Skeletal muscle tissue (tissue), 4 donors: ENCODE measurements around the gene ACSM6. TPM values are rescaled to one million over a fixed set of nuclear protein-coding genes. Genes with fewer than 3 reads are reported as not detected.

Source experiments
- H3K27ac ChIP-seq: one replicate; pipeline ENCODE4 v1.7.0; 2013; ENCODE audit warnings: mild to moderate bottlenecking, low read depth, low read length, inconsistent platforms
- H3K27me3 ChIP-seq, 3 donors: one replicate each; pipeline ENCODE4 v1.7.0; 2013; ENCODE audit warnings: low read length in 3 of 3; ENCODE audit not compliant: control insufficient read depth in 3 of 3, insufficient read depth in 3 of 3
- H3K36me3 ChIP-seq, 3 donors: one replicate each; pipeline ENCODE4 v1.7.0; 2013; ENCODE audit warnings: low read length in 3 of 3; ENCODE audit not compliant: control insufficient read depth in 3 of 3, insufficient read depth in 3 of 3
- H3K4me1 ChIP-seq, 3 donors: one replicate each; pipeline ENCODE4 v1.7.0; 2013; ENCODE audit warnings: low read length in 3 of 3, mild to moderate bottlenecking in 3 of 3; ENCODE audit not compliant: control insufficient read depth in 3 of 3, insufficient read depth in 3 of 3
- H3K4me3 ChIP-seq, 3 donors: one replicate each; pipeline ENCODE4 v1.7.0; 2013; ENCODE audit warnings: low read length in 3 of 3
- H3K9ac ChIP-seq, 3 donors: one replicate each; pipeline ENCODE4 v1.7.0; 2013; ENCODE audit warnings: low read length in 3 of 3, mild to moderate bottlenecking in 3 of 3, moderate library complexity in 2 of 3, low read depth in 1 of 3
- H3K9me3 ChIP-seq, 3 donors: one replicate each; pipeline ENCODE4 v1.7.0; 2013; ENCODE audit warnings: low read length in 3 of 3; ENCODE audit not compliant: control insufficient read depth in 3 of 3
- total RNA-seq: library from RNA; depleted of rRNA; stranded (reverse); fragments of >200 nt; gene quantifications from one replicate; pipeline ENCODE4 v1.2.3, GENCODE V29; 2014
- donor health status: Osteomylitis.

Gene ACSM6
- total RNA-seq, 1 donor from 2014 or later: not detected

DNA sequence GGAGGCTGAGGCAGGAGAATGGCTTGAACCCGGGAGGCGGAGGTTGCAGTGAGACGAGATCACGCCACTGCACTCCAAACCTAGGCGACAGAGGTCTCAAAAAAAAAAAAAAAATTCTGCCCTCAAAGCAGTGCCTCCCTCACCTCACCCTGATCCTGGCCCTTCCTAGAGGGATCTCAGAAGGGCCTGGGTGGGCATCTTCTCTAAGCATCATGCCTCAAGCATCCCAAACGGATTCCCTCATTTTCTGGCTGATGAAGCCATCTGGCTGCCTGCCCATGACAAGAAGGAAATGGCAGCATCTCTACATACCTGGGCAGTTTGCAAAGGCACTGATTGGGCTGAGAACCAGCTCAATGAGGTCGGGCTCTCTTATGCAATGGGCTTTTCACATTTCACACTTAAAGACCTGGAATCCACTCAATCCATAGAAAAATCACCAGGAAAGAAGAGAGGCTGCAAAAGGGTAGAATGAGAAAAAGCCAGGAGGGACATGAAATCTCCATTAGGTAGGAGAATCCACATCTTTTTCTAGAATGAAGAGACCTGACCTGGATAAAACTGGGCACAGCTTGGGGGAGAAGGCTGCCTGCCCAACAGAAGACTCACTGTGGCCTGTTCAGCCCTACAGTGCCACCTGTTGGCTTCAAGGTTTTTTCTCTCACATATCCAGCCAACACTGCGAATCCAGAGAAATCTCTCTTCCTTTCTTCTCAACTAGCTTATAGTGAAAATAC is 48.7 kb downstream of the ACSM6 start:
- H3K4me3 ChIP-seq: no peak overlapping the region
- peaks cover 13 to 32% (median 17%) of the 10 kb centered on the region in 3 donors for H3K4me1 ChIP-seq
- no peak overlapping the region for H3K27ac ChIP-seq
- H3K9ac ChIP-seq: no peak overlapping the region
- H3K27me3 ChIP-seq: no peaks in the 10 kb centered on the region
- no peaks in the 10 kb centered on the region for H3K9me3 ChIP-seq
- H3K36me3 ChIP-seq: peaks cover 38 to 46% (median 40%) of the 10 kb centered on the region in 3 donors

DNA sequence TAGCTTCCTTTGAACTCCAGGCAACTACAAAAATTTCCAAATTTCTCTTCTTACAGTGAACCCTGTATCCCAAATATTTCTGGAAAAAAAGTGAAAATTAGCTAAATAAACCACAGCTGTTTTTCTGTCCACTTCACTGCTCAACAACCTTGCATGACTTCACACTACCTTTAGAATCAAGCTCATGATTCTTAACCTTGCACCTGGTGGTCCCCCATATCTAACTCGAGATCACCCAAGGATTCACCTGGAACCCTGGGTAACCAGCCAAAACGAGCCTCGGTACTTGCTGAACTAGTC is 49.2 kb downstream of the ACSM6 start:
- Histone ChIP-seq H3K4me1 (peaks cover 17 to 37% (median 21%) of the 10 kb centered on the region in 3 donors), H3K4me3 (no peak overlapping the region), H3K27me3 (no peaks in the 10 kb centered on the region), H3K36me3 (peaks cover 35 to 41% (median 35%) of the 10 kb centered on the region in 3 donors), H3K9me3 (no peaks in the 10 kb centered on the region), H3K9ac (no peak overlapping the region), H3K27ac (no peak overlapping the region)

DNA sequence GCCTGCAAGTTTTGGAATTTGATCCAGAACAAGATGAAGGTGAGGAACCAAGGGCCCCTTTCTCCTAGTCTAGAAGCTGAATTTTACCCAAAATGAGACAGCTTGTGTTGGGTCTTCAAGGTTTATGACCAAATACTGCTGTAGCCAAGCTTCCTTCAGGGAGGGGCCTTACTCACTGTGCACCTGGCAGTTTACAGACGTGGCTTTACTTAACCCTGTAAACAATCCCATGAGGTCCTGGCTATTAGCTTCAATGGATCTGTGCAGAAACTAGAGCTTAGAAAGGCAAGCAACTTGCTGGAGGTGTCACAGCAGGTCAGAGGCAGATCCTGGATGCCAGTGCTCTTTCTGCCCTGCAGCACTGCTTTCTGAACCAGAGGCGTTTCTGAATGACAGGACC is 50.1 kb downstream of the ACSM6 start:
- H3K9me3 ChIP-seq: no peaks in the 10 kb centered on the region
- peaks cover 23 to 45% (median 27%) of the 10 kb centered on the region in 3 donors for H3K4me1 ChIP-seq
- H3K27me3 ChIP-seq: no peaks in the 10 kb centered on the region
- H3K36me3 ChIP-seq: peaks cover 28 to 42% (median 32%) of the 10 kb centered on the region in 3 donors
- H3K27ac ChIP-seq: no peak overlapping the region
- no peak overlapping the region for H3K9ac ChIP-seq
- no peak overlapping the region for H3K4me3 ChIP-seq

DNA sequence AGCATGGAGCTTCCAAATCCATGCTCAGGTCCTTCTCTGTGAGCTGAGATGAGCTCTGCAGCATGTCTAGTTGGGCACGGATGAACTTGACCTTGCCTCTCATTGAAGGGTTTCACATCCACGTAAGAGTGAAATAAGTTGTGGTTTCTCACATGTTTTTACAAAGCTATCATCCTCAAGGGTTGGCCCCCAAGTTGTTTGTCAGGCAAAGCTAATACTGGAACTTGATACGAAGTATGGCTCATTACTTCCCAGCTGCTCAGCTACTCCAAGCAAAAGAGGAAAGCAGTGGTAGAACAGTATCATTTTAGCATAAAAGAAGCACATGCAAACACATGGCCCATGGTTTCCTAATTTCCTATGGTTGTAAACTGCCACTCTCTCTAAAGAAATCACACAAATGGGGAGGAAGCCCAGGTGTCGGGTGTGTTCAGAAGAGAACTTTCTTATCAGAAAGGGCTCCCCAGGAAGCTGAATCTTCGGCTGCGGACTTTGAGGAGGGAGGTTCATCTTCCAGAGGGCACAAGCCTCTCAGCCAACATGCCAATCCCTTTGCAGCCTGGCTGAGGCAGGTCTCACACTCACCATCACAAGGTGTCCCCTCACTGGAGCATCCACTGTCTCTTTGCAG is 51.5 kb downstream of the ACSM6 start:
- Histone ChIP-seq H3K27ac (no peak overlapping the region), H3K27me3 (no peaks in the 10 kb centered on the region), H3K4me1 (peaks cover 26 to 54% (median 34%) of the 10 kb centered on the region in 3 donors), H3K4me3 (no peak overlapping the region), H3K36me3 (peaks cover 26 to 40% (median 28%) of the 10 kb centered on the region in 3 donors), H3K9ac (no peak overlapping the region), H3K9me3 (no peaks in the 10 kb centered on the region)

DNA sequence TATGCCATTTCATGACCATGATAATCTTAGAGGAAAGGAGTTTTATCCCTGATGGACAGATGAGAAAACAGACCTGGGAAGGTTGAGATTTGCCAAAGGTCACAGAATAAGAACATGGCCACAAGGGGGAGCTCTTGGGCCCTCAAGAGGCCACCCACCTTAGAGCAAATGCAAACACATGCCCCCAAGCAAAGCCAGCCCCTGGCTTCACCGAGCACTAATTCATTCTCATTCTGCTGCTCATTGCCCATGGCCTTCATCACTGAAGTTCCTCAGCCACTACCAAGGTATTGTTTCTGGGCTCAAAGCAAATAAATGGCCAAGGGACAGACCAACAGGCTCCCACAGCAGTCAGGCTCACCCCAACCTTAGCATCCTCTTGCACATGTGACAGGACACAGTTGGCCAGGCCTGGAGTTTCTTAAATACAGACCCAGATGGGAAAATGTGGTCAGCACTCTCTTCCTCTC is 52.6 kb downstream of the ACSM6 start:
- no peaks in the 10 kb centered on the region for H3K9me3 ChIP-seq
- no peak overlapping the region for H3K4me3 ChIP-seq
- peaks cover 15 to 29% (median 24%) of the 10 kb centered on the region in 3 donors for H3K36me3 ChIP-seq
- H3K27me3 ChIP-seq: no peaks in the 10 kb centered on the region
- H3K27ac ChIP-seq: no peak overlapping the region
- peaks cover 26 to 62% (median 34%) of the 10 kb centered on the region in 3 donors for H3K4me1 ChIP-seq
- peak overlapping the region in 1 of 3 donors; percentile 33 for H3K9ac ChIP-seq

DNA sequence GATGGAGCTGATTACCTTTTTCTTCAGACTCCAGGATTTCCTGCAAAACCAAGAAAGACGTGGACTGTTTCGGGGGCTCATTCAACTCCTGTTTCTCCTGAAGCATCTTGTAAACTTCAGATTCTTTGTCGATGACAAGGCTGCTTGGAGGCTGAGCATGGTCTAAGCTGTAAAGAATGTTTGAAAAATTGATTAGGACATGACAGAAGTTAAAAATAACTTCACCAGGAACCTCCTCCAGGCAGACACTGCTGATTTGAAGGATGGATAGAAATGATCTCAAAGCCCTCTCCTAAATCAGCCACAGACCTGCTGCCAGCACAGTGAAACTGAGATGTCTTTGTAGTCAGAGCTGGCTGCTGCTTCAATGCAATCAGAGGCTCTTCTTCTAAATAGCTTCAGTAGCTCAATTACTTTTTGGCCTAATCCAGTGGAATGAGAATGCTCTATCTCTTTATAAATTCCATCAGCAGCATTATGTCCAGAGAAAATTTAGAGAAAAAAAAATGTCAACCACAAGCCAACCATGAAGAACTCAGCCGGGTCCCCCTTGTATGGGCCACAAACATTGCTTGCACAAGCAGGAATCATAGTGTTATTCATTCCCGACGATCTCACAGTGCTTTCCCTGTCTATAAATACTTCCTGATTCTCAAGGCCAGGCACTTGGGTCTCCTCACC is 53.3 kb downstream of the ACSM6 start:
- Histone ChIP-seq H3K4me3 (no peak overlapping the region), H3K9me3 (no peaks in the 10 kb centered on the region), H3K27ac (peak overlapping the region; percentile 48), H3K27me3 (no peaks in the 10 kb centered on the region), H3K9ac (no peak overlapping the region), H3K4me1 (peaks cover 26 to 65% (median 34%) of the 10 kb centered on the region in 3 donors), H3K36me3 (peaks cover 13 to 27% (median 20%) of the 10 kb centered on the region in 3 donors)

DNA sequence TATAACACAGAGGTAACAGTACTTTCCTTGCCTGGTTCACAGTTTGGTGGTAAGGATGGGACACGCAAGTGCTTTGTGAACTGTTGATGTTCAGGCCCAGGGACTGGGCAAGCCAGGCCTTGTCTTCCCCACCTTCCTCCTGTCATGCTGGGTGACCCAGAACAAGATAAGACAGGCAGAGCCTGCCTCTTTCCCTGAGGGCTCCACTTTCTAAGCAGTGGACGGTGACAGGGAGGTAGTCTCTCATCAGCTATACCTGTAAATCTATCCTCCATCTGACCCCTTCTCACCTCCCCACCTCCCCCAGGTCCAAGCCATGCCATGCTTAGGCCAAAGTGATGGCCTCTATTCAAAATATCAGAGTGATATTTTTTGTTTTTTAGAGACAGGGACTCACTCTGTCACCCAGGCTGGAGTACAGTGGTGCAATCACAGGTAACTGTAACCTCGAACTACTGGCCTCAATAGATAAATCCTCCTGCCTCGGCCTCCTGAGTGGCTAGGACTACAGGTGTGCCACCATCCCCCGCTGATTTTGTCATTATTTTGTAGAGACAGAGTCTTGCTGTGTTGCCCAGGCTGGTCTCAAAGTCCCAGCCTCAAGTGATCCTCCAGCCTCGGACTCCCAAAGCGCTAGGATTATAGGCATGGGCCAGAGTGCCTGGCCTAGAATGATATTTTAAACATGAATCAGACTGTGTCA is 54.0 kb downstream of the ACSM6 start:
- H3K4me3 ChIP-seq: no peak overlapping the region
- H3K27ac ChIP-seq: peak overlapping the region; percentile 48
- H3K9ac ChIP-seq: no peak overlapping the region
- H3K4me1 ChIP-seq: peaks cover 24 to 61% (median 31%) of the 10 kb centered on the region in 3 donors
- H3K9me3 ChIP-seq: no peaks in the 10 kb centered on the region
- H3K27me3 ChIP-seq: no peaks in the 10 kb centered on the region
- H3K36me3 ChIP-seq: peaks cover 11 to 27% (median 17%) of the 10 kb centered on the region in 3 donors

DNA sequence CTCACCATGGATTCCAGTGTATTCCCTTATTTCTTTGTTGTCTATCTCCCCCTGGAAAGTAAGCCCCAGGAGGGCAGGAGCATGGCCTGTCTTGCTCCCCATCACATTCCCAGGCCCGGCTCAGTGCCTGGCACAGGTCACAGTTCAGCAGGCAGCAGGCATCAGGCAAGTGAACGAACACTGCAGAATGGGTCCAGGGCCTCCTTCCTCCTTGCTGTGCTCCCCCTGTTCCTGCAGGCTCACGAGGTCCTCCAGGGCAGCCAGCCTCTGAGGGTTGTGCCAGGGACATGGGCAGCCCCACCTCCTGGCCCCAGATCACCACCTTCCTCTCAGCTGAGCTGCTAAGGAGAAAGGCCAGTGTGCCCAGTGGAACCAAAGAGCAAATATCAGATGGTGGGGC is 55.0 kb downstream of the ACSM6 start:
- no peak overlapping the region for H3K27ac ChIP-seq
- peak overlapping the region in 1 of 3 donors; percentile 22 for H3K4me3 ChIP-seq
- peaks cover 24 to 56% (median 31%) of the 10 kb centered on the region in 3 donors for H3K4me1 ChIP-seq
- no peaks in the 10 kb centered on the region for H3K27me3 ChIP-seq
- peak overlapping the region in 1 of 3 donors; percentile 27 for H3K9ac ChIP-seq
- H3K9me3 ChIP-seq: no peaks in the 10 kb centered on the region
- H3K36me3 ChIP-seq: peaks cover 11 to 23% (median 17%) of the 10 kb centered on the region in 3 donors

DNA sequence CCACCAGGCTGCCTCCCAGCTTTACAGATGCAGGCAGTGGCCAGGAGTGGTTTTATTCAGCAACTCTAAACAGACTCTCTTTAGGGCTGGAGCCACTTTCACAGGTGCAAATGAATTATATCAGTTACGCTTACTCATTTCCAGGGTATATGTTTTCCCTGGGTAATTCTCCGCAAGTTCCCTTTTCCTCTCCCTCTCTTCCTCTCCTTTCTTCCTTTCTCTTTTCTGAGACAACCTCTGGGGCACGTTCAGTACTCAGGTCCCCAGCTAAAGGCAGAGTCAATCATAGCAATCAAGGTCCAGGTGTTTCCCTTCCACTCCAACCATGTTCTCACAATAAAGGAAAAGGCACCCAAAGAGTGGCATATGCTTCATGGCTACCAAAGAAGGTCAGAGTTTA is 55.4 kb downstream of the ACSM6 start:
- no peaks in the 10 kb centered on the region for H3K27me3 ChIP-seq
- H3K27ac ChIP-seq: peak overlapping the region; percentile 27
- peaks cover 24 to 52% (median 31%) of the 10 kb centered on the region in 3 donors for H3K4me1 ChIP-seq
- peak overlapping the region in 1 of 3 donors; percentile 27 for H3K9ac ChIP-seq
- no peak overlapping the region for H3K4me3 ChIP-seq
- H3K9me3 ChIP-seq: no peaks in the 10 kb centered on the region
- H3K36me3 ChIP-seq: peaks cover 11 to 20% (median 17%) of the 10 kb centered on the region in 3 donors
